Calu3 (cell line): ENCODE results near the gene MAMDC4. TPM values are rescaled to one million over a fixed set of nuclear protein-coding genes. Genes with fewer than 3 reads are reported as not detected.
A peak's percentile ranks its signal among the peaks of the same experiment; 100 is the strongest.

Experiments
- BruUV-seq: library from RNA; stranded (reverse); fragments of 400-500 nt; replicated peaks from 2 replicates; lab custom pipeline; 2021; lab: Mats Ljungman, UMichigan
- CTCF ChIA-PET: fragments of 300-600 bp; sonication (Branson Sonifier 250); formaldehyde crosslinking; loops from one replicate; lab custom pipeline; 2022; ENCODE audit warnings: antibody characterized with exemption; lab: Charles Lee
- DNase-seq: peaks from one replicate; pipeline ENCODE4 v3.0.0; 2022
- H3K27ac Mint-ChIP-seq: one replicate; pipeline ENCODE4 v1.8.0; 2022; ENCODE audit warnings: mixed read lengths; ENCODE audit not compliant: unreplicated experiment
- H3K27me3 Mint-ChIP-seq: one replicate; pipeline ENCODE4 v1.8.0; 2022; ENCODE audit warnings: mixed read lengths; ENCODE audit not compliant: unreplicated experiment
- H3K36me3 Mint-ChIP-seq: one replicate; pipeline ENCODE4 v1.8.0; 2022; ENCODE audit warnings: mild to moderate bottlenecking, moderate library complexity, mixed read lengths; ENCODE audit not compliant: insufficient read depth, unreplicated experiment
- H3K4me1 Mint-ChIP-seq: one replicate; pipeline ENCODE4 v1.8.0; 2022; ENCODE audit warnings: mild to moderate bottlenecking, low read depth, mixed read lengths; ENCODE audit not compliant: unreplicated experiment
- H3K4me3 Mint-ChIP-seq: one replicate; pipeline ENCODE4 v1.8.0; 2022; ENCODE audit warnings: mild to moderate bottlenecking, low read depth, moderate library complexity, mixed read lengths; ENCODE audit not compliant: unreplicated experiment
- H3K9me3 Mint-ChIP-seq: one replicate; pipeline ENCODE4 v1.8.0; 2022; ENCODE audit warnings: low read depth, mixed read lengths; ENCODE audit not compliant: unreplicated experiment
- CTCF ChIP-seq: fragments of 200-600 bp; IDR thresholded peaks from one replicate; pipeline ENCODE4 v1.8.0; 2022; ENCODE audit warnings: antibody characterized with exemption; ENCODE audit not compliant: unreplicated experiment
- intact Hi-C: fragments of 100-400 bp; cut with micrococcal nuclease; formaldehyde crosslinking; loops from one replicate; pipeline ENCODE4 v1.10.0; 2022; ENCODE audit not compliant: unreplicated experiment
- total RNA-seq: library from RNA; stranded (reverse); gene quantifications from 2 replicates; pipeline ENCODE4 v1.2.3, GENCODE V29; 2022

Gene MAMDC4
- total RNA-seq, 1 experiment from 2014 or later, result 3.6 TPM

GRCh38 chr9:136855461-136856078 lies 3.4 kb downstream of the MAMDC4 start:
- CTCF ChIA-PET, result no interaction called here
- peaks cover 28% of the 10 kb centered on the region for H3K36me3 Mint-ChIP-seq
- no peak overlapping the region for H3K27ac Mint-ChIP-seq
- intact Hi-C loops, result no loop called here
- no peak for TF ChIP-seq CTCF
- H3K27me3 Mint-ChIP-seq, result no peaks in the 10 kb centered on the region
- DNase-seq, result no peak
- no peaks in the 10 kb centered on the region for H3K9me3 Mint-ChIP-seq
- no peak overlapping the region for H3K4me3 Mint-ChIP-seq
- no peaks in the 10 kb centered on the region for H3K4me1 Mint-ChIP-seq
- no TSS peak for BruUV-seq

DNA sequence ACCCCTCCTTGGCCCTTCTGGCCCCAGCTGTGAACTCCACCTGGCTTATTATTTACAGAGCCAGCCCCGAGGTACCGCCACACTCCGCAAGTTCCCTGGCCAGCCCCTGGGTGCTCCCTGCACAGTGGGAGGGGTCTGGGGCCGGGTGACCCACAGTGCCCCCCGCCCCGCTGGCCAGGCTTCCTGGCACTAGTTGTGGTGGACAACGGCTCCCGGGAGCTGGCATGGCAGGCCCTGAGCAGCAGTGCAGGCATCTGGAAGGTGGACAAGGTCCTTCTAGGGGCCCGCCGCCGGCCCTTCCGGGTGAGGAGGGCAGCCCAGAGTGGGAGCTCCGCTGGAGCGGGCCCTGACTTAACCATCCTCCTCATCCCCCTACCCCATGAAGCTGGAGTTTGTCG lies 3.9 kb downstream of the MAMDC4 start:
- H3K27ac Mint-ChIP-seq, result no peak overlapping the region
- BruUV-seq, result no TSS peak
- no peak for DNase-seq
- TF ChIP-seq CTCF, result no peak
- no peaks in the 10 kb centered on the region for H3K4me1 Mint-ChIP-seq
- H3K9me3 Mint-ChIP-seq, result no peaks in the 10 kb centered on the region
- H3K27me3 Mint-ChIP-seq, result no peaks in the 10 kb centered on the region
- no peak overlapping the region for H3K4me3 Mint-ChIP-seq
- intact Hi-C loops, result no loop called here
- CTCF ChIA-PET, result no interaction called here
- H3K36me3 Mint-ChIP-seq, result peaks cover 23% of the 10 kb centered on the region

DNA sequence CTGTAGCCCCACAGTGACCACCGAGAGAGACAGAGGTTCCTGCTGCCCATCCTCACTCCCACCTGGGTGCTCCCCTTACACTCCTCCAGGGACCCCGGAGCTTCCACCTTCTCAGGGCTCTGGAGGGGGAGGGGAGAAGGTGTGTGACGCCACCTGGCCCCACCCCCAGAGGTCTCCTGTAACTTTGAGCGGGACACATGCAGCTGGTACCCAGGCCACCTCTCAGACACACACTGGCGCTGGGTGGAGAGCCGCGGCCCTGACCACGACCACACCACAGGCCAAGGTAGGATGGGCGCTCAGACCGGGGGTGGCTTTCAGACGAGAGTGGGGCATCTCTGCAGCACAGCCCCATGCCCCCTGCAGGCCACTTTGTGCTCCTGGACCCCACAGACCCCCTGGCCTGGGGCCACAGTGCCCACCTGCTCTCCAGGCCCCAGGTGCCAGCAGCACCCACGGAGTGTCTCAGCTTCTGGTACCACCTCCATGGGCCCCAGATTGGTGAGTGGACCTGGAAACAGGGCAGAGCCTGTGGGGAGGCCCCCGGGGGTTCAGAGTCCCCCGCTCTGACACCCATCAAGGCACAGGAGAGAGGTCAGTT lies 4.5 kb downstream of the MAMDC4 start:
- Mint-ChIP-seq H3K4me3 (no peak overlapping the region), H3K36me3 (peaks cover 18% of the 10 kb centered on the region), H3K9me3 (no peaks in the 10 kb centered on the region), H3K4me1 (no peaks in the 10 kb centered on the region), H3K27me3 (no peaks in the 10 kb centered on the region), H3K27ac (no peak overlapping the region)
- no TSS peak for BruUV-seq
- peak; percentile 21 for TF ChIP-seq CTCF
- CTCF ChIA-PET, result no interaction called here
- DNase-seq, result no peak
- intact Hi-C loops, result no loop called here

- no peak for TF ChIP-seq CTCF
- intact Hi-C loops, result no loop called here
- DNase-seq, result no peak
- Mint-ChIP-seq H3K27ac (no peak overlapping the region), H3K27me3 (no peaks in the 10 kb centered on the region), H3K36me3 (peaks cover 19% of the 10 kb centered on the region), H3K4me1 (no peaks in the 10 kb centered on the region), H3K9me3 (no peaks in the 10 kb centered on the region), H3K4me3 (no peak overlapping the region)
- CTCF ChIA-PET, result no interaction called here
- no TSS peak for BruUV-seq
Observed at GRCh38 chr9:136857166-136857565, 5.0 kb downstream of the MAMDC4 start.
